K562 (cell line): ENCODE measurements around the gene ROBO1. TPM values are rescaled to one million over a fixed set of nuclear protein-coding genes. Genes with fewer than 3 reads are reported as not detected.

ENCODE experiments used
- ATAC-seq: fragments of 200-7000 bp; cut with Tn5 transposase; 3 replicates; pipeline ENCODE4 v1.9.1; 2020; ENCODE audit warnings: moderate library complexity
- BruUV-seq: library from RNA; stranded (reverse); fragments of 400-500 nt; replicated peaks from 2 replicates; lab custom pipeline; 2021; lab: Mats Ljungman, UMichigan
- CTCF ChIA-PET: fragments of 300-600 bp; formaldehyde crosslinking; extraction: SDS; loops from one replicate; lab custom pipeline; 2021; ENCODE audit warnings: low intra/inter-chr PET ratio; lab: Yijun Ruan, JAX
- POLR2A ChIA-PET: fragments of 300-600, 350-650 bp; sonication (Branson Sonifier 250); formaldehyde crosslinking; extraction: SDS; loops from one replicate; lab custom pipeline; 2021; ENCODE audit warnings: antibody characterized with exemption, inconsistent platforms; lab: Yijun Ruan, JAX
- DNase-seq, 4 experiments: peaks; one replicate each; pipeline versions ENCODE4 v3.0.0 to v3.0.0-alpha.2; 2011 to 2018; ENCODE audit warnings: low spot score in 3 of 4, mixed read lengths in 3 of 4; ENCODE audit errors: extremely low read depth in 1 of 4
- FAIRE-seq: peaks from 2 replicates; lab custom pipeline; 2011; peaks lifted over from hg19 to GRCh38; lab: Jason Lieb, UNC
- H2AFZ ChIP-seq: 2 replicates; pipeline ENCODE4 v1.6.0; 2011; ENCODE audit warnings: low read depth, low read length, control low read depth, inconsistent platforms
- H3K27ac ChIP-seq: fragments of 200-600 bp; 3 replicates; pipeline ENCODE4 v1.8.0; 2011; ENCODE audit warnings: low read depth, mild to moderate bottlenecking, control low read depth, inconsistent platforms, low read length, moderate library complexity, mixed read lengths; ENCODE audit errors: extremely low read depth
- H3K27me3 ChIP-seq, 2 experiments: fragments of 300-600 bp in 1 of 2; 2 replicates in 1 of 2; 3 replicates in 1 of 2; pipeline versions ENCODE4 v1.6.0 to v1.8.0; 2011; ENCODE audit warnings: inconsistent platforms in 2 of 2, low read length in 2 of 2, mild to moderate bottlenecking in 1 of 2, mixed read lengths in 1 of 2, moderate library complexity in 1 of 2; ENCODE audit not compliant: control insufficient read depth in 2 of 2, insufficient read depth in 2 of 2
- H3K36me3 ChIP-seq: fragments of 300-600 bp; 3 replicates; pipeline ENCODE4 v1.8.0; 2011; ENCODE audit warnings: mild to moderate bottlenecking, low read length, inconsistent platforms; ENCODE audit not compliant: control insufficient read depth, insufficient read depth
- H3K4me1 ChIP-seq, 2 experiments: fragments of 200-600 bp in 1 of 2; replicated peaks in 1 of 2; 2 replicates in 1 of 2; 3 replicates in 1 of 2; pipeline versions ENCODE4 v1.5.1 to v1.8.0; 2011; ENCODE audit warnings: inconsistent platforms in 2 of 2, low read length in 2 of 2, mild to moderate bottlenecking in 1 of 2, mixed read lengths in 1 of 2, moderate library complexity in 1 of 2; ENCODE audit not compliant: control insufficient read depth in 2 of 2, insufficient read depth in 2 of 2
- H3K4me2 ChIP-seq: 2 replicates; pipeline ENCODE4 v1.6.1; 2011; ENCODE audit warnings: low read length, control low read depth, inconsistent platforms, mixed read lengths; ENCODE audit not compliant: insufficient read depth
- H3K4me3 ChIP-seq: fragments of 200-600 bp; sonication (generic), shearing (Covaris generic); 2 replicates; pipeline ENCODE4 v1.5.1; 2016; ENCODE audit warnings: control low read depth, inconsistent platforms
- H3K79me2 ChIP-seq: fragments of 200-600 bp; 3 replicates; pipeline ENCODE4 v1.8.0; 2011; ENCODE audit warnings: low read length, inconsistent platforms; ENCODE audit not compliant: control insufficient read depth, insufficient read depth
- H3K9ac ChIP-seq, 2 experiments: 2 replicates each; pipeline versions ENCODE4 v1.6.0 to v1.6.1; 2011; ENCODE audit warnings: low read depth in 2 of 2, low read length in 2 of 2, control low read depth in 1 of 2, inconsistent platforms in 1 of 2, mild to moderate bottlenecking in 1 of 2, mixed read lengths in 1 of 2; ENCODE audit not compliant: insufficient read depth in 1 of 2
- H3K9me1 ChIP-seq: one replicate; pipeline ENCODE4 v1.6.0; 2011; ENCODE audit warnings: inconsistent platforms, mild to moderate bottlenecking, low read length, moderate library complexity; ENCODE audit not compliant: control insufficient read depth, insufficient read depth
- H3K9me3 ChIP-seq: replicated peaks from 2 replicates; pipeline ENCODE4 v1.5.1; 2011; ENCODE audit warnings: low read depth, low read length, inconsistent platforms; ENCODE audit not compliant: control insufficient read depth, insufficient read depth
- H4K20me1 ChIP-seq: replicated peaks from 2 replicates; pipeline ENCODE4 v1.6.1; 2011; ENCODE audit warnings: low read length, inconsistent platforms, mixed read lengths; ENCODE audit not compliant: control insufficient read depth, insufficient read depth
- CHCHD3 ChIP-seq: fragments of 250-450 bp; sonication (Bioruptor Pico); IDR thresholded peaks from 2 replicates; pipeline ENCODE4 v2.1.2; 2022; ENCODE audit warnings: mild to moderate bottlenecking
- ELF2 ChIP-seq: fragments of 250-450 bp; sonication (Bioruptor Pico); IDR thresholded peaks from 2 replicates; pipeline ENCODE4 v1.5.0; 2021; ENCODE audit warnings: mild to moderate bottlenecking
- EWSR1 ChIP-seq: fragments of 450-650 bp; IDR thresholded peaks from 2 replicates; pipeline ENCODE4 v1.6.1; 2018; ENCODE audit warnings: borderline replicate concordance, mild to moderate bottlenecking, low read depth, moderate library complexity; ENCODE audit not compliant: partially characterized antibody
- GTF2F1 ChIP-seq: IDR thresholded peaks from 2 replicates; pipeline ENCODE4 v1.6.1; 2011; ENCODE audit warnings: low read depth, low read length, improper control_type of control experiment
- HDAC3 ChIP-seq: fragments of 450-650 bp; IDR thresholded peaks from 2 replicates; pipeline ENCODE4 v1.6.1; 2018; ENCODE audit warnings: borderline replicate concordance, mild to moderate bottlenecking, moderate library complexity; ENCODE audit not compliant: partially characterized antibody
- PTRF ChIP-seq: fragments of 450-650 bp; IDR thresholded peaks from 2 replicates; pipeline ENCODE4 v1.6.1; 2016; ENCODE audit warnings: mild to moderate bottlenecking, missing genetic modification characterization, missing compliant biosample characterization
- PURB ChIP-seq: sonication (generic); formaldehyde crosslinking; IDR thresholded peaks from 2 replicates; pipeline ENCODE4 v1.9.0; 2021; ENCODE audit warnings: low read depth, mild to moderate bottlenecking, missing genetic modification reagents
- RAD51 ChIP-seq: fragments of 450-650 bp; IDR thresholded peaks from 2 replicates; pipeline ENCODE4 v1.7.1; 2016; ENCODE audit warnings: low read depth, mild to moderate bottlenecking, borderline replicate concordance
- RBM15 ChIP-seq: fragments of 200-400 bp; formaldehyde crosslinking; IDR thresholded peaks from 2 replicates; pipeline ENCODE4 v1.6.1; 2018; ENCODE audit warnings: mild to moderate bottlenecking, low read length, moderate library complexity; ENCODE audit not compliant: insufficient read depth
- SNIP1 ChIP-seq: fragments of 450-650 bp; IDR thresholded peaks from 2 replicates; pipeline ENCODE4 v1.7.1; 2017; ENCODE audit warnings: low read depth, mild to moderate bottlenecking
- SNRNP70 ChIP-seq: fragments of 200-400 bp; formaldehyde crosslinking; optimal IDR thresholded peaks from 2 replicates; pipeline ENCODE3; 2017; ENCODE audit warnings: low read depth, low read length
- U2AF1 ChIP-seq: fragments of 200-400 bp; formaldehyde crosslinking; optimal IDR thresholded peaks from 2 replicates; pipeline ENCODE3; 2017; ENCODE audit warnings: mild to moderate bottlenecking, low read depth, low read length, moderate library complexity
- ZNF79 ChIP-seq: fragments of 250-450 bp; sonication (Bioruptor Pico); IDR thresholded peaks from 2 replicates; pipeline ENCODE4 v1.4.0; 2020; ENCODE audit warnings: low read depth, mild to moderate bottlenecking, moderate library complexity
- WGBS: fragments of 100-300 bp; shearing (Covaris generic); methylation state at CpG from one replicate; pipeline ENCODE4 v1.1.6; 2016; ENCODE audit warnings: low coverage, mixed read lengths; ENCODE audit not compliant: insufficient coverage; ENCODE audit errors: missing lambda C conversion rate; 5-methylcytosine and 5-hydroxymethylcytosine counted together
- in situ Hi-C: fragments of 300-500 bp; cut with MboI; formaldehyde crosslinking; loops from 4 replicates; pipeline ENCODE4 v1.15.0; 2018; ENCODE audit warnings: inconsistent platforms, mixed read lengths
- intact Hi-C: fragments of 100-400 bp; cut with micrococcal nuclease; formaldehyde crosslinking; loops from 2 replicates; pipeline ENCODE4 v1.14.2; 2022
- polyA plus RNA-seq, 8 experiments: library from polyadenylated mRNA; depleted of rRNA in 4 of 8; stranded (reverse) in 5 of 8; unstranded in 3 of 8; fragments of >200 nt; fragmentation: Nextera tagmentation in 2 of 8; fragmentation: Illumina TruSeq in 1 of 8; extraction: Ambion mirVana in 2 of 8; extraction: Trizol in 1 of 8; gene quantifications; 2 replicates each; pipeline versions ENCODE4 v1.2.1 to v1.2.3, GENCODE V29; 2011 to 2014; ENCODE audit warnings: inconsistent platforms in 1 of 8, missing spikeins in 1 of 8
- total RNA-seq, 7 experiments: library from RNA; depleted of rRNA in 6 of 7; stranded (reverse); fragments of >200 nt in 6 of 7; fragmentation: Illumina TruSeq in 2 of 7; extraction: Trizol in 2 of 7; gene quantifications; 2 replicates each; pipeline versions ENCODE4 v1.2.1 to v1.2.3, GENCODE V29; 2011 to 2021; ENCODE audit warnings: low replicate concordance in 1 of 7
- TF ChIP-seq, protein P1 (sequence below): fragments of 250-450 bp; sonication (Bioruptor Pico); IDR thresholded peaks from 2 replicates; pipeline ENCODE4 v1.5.0; 2021; ENCODE audit warnings: mild to moderate bottlenecking, moderate library complexity
- TF ChIP-seq, protein P2 (sequence below): sonication (generic); formaldehyde crosslinking; IDR thresholded peaks from 2 replicates; pipeline ENCODE4 v1.8.0; 2022; ENCODE audit warnings: missing genetic modification reagents, mild to moderate bottlenecking, borderline replicate concordance
- TF ChIP-seq, protein P3 (sequence below): fragments of 450-650 bp; formaldehyde crosslinking; conservative IDR thresholded peaks from 2 replicates; pipeline ENCODE4 v1.4.0; 2022; ENCODE audit warnings: mild to moderate bottlenecking, missing genetic modification characterization

The ROBO1 gene
- total and polyA plus RNA-seq, 9 of the 15 experiments (the other 6 are each of a cell fraction or from before 2014, with no cell fraction given): 0.01 to 0.53 (median 0.17) TPM; not detected in 5

DNA sequence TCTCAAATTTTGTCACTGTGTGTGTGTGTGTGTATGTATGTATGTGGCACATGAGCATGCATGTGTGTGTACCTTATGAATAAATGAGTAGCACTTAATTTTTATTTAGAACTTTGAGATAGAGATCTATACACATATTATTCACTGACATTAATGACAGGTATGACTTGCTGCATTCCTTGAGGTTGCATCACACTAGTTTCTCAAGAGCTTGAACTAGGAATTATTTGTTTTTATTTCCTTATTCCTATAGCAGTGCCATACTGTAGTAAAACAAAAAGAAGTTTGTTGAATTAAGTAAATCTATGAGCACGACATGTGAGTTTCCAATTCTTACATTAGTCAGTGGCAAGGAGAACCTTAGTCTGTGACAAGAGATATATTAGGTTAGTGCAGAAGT, 943.9 kb downstream of the ROBO1 start:
- H3K79me2 ChIP-seq: no peaks in the 10 kb centered on the region
- no peak for FAIRE-seq
- H3K4me2 ChIP-seq: no peak overlapping the region
- no peaks in the 10 kb centered on the region for H3K9me1 ChIP-seq
- H3K4me1 ChIP-seq: no peaks in the 10 kb centered on the region
- CTCF ChIA-PET: no interaction called here
- no peak for ATAC-seq
- no peaks in the 10 kb centered on the region for H3K36me3 ChIP-seq
- POLR2A ChIA-PET: no interaction called here
- intact Hi-C loops (no loop called here), in situ Hi-C loops (no loop called here)
- no peak overlapping the region for H3K4me3 ChIP-seq
- H3K9ac ChIP-seq: no peak overlapping the region
- no peak overlapping the region for H2AFZ ChIP-seq
- no peaks in the 10 kb centered on the region for H3K27me3 ChIP-seq
- DNase-seq: no peak
- 0% methylated on average over 1 of the region's 1 CpG for WGBS
- H3K9me3 ChIP-seq: no peaks in the 10 kb centered on the region
- no TSS peak for BruUV-seq
- TF ChIP-seq RBM15 (no peak), PTRF (tag) (no peak), ZNF79 (CRISPR knock-in tag) (no peak), HDAC3 (no peak), SNRNP70 (no peak), CHCHD3 (CRISPR knock-in tag) (no peak), PURB (no peak), GTF2F1 (no peak), SNIP1 (no peak), U2AF1 (no peak), EWSR1 (no peak), RAD51 (no peak), ELF2 (CRISPR knock-in tag) (no peak)
- TF ChIP-seq, protein P1, sequence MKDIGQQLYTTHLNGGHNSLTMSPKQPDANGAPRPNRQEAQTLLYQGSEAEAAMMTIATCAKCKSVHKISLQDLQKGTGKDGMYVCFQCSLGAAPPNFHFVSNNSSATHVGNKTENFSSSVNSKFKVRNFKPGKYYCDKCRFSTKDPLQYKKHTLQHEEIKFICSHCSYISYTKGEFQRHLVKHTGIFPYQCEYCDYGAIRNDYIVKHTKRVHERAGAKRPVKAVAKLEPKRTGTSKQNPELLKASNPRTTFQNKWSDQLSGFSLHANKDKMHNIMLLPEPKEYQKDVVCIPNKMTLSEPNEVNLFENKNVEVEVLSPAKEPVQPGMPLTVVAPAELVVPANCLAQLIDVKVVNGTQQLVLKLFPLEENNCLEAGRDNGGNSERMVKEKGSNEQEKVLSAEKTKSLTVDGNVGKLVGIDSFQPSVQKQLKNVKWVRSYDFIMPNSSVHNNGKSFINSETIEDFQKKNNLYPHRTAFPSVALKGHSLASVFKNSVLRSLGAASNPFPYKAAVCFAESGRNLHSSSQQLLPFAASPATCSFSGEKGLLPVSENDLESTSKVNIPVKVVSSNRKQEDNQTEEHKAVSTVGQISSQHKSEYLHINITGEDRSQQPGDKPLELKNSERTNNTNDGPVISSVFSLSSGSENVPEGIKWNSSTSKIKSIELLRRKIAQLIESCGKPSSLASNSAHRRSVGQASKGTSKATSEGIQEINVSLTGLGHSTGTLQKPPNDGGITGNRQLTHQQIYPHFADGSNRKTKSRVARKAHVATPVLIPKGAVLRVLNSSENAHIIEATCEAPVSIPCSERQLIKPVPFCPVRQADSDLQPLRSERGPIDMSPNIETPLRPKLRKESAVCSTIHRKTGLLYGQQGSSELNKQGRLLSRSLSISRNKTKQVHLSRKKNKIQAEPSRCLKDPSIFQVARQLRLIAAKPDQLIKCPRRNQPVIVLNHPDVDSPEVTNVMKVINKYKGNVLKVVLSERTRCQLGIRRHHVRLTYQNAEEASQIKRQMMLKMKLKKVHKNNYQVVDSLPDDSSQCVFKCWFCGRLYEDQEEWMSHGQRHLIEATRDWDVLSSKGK (CRISPR knock-in tag): no peak
- TF ChIP-seq, protein P2, sequence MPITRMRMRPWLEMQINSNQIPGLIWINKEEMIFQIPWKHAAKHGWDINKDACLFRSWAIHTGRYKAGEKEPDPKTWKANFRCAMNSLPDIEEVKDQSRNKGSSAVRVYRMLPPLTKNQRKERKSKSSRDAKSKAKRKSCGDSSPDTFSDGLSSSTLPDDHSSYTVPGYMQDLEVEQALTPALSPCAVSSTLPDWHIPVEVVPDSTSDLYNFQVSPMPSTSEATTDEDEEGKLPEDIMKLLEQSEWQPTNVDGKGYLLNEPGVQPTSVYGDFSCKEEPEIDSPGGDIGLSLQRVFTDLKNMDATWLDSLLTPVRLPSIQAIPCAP (CRISPR knock-in tag): no peak
- TF ChIP-seq, protein P3, sequence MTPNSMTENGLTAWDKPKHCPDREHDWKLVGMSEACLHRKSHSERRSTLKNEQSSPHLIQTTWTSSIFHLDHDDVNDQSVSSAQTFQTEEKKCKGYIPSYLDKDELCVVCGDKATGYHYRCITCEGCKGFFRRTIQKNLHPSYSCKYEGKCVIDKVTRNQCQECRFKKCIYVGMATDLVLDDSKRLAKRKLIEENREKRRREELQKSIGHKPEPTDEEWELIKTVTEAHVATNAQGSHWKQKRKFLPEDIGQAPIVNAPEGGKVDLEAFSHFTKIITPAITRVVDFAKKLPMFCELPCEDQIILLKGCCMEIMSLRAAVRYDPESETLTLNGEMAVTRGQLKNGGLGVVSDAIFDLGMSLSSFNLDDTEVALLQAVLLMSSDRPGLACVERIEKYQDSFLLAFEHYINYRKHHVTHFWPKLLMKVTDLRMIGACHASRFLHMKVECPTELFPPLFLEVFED (CRISPR knock-in tag): no peak
- no peaks in the 10 kb centered on the region for H4K20me1 ChIP-seq
- no peak overlapping the region for H3K27ac ChIP-seq
